HUES64 (cell line): ENCODE measurements around the gene ATF3.
A peak's percentile ranks its signal among the peaks of the same experiment; 100 is the strongest.

Experiments used
- H3K27ac ChIP-seq: 2 replicates; pipeline ENCODE4 v1.7.0; 2013; ENCODE audit warnings: low read depth, low read length, inconsistent platforms
- H3K27me3 ChIP-seq: 2 replicates; pipeline ENCODE4 v1.6.1; 2013; ENCODE audit warnings: mild to moderate bottlenecking, low read length; ENCODE audit not compliant: insufficient read depth
- H3K36me3 ChIP-seq: 2 replicates; pipeline ENCODE4 v1.6.1; 2013; ENCODE audit warnings: mild to moderate bottlenecking, low read length; ENCODE audit not compliant: insufficient read depth
- H3K4me1 ChIP-seq: 2 replicates; pipeline ENCODE4 v1.6.1; 2013; ENCODE audit warnings: mild to moderate bottlenecking, low read length, moderate library complexity; ENCODE audit not compliant: insufficient read depth
- H3K4me3 ChIP-seq: 2 replicates; pipeline ENCODE4 v1.5.1; 2013; ENCODE audit warnings: mild to moderate bottlenecking, low read length, moderate library complexity
- H3K9ac ChIP-seq: 2 replicates; pipeline ENCODE4 v1.6.1; 2013; ENCODE audit warnings: mild to moderate bottlenecking, low read depth, low read length
- H3K9me3 ChIP-seq: 2 replicates; pipeline ENCODE4 v1.6.1; 2013; ENCODE audit warnings: low read depth, low read length; ENCODE audit not compliant: insufficient read depth
- WGBS: fragments of 150-250, 120-280 bp; methylation state at CpG from one replicate; pipeline ENCODE4 v1.1.7; 2013; ENCODE audit warnings: missing lambda C conversion rate; 5-methylcytosine and 5-hydroxymethylcytosine counted together

The ATF3 gene

DNA sequence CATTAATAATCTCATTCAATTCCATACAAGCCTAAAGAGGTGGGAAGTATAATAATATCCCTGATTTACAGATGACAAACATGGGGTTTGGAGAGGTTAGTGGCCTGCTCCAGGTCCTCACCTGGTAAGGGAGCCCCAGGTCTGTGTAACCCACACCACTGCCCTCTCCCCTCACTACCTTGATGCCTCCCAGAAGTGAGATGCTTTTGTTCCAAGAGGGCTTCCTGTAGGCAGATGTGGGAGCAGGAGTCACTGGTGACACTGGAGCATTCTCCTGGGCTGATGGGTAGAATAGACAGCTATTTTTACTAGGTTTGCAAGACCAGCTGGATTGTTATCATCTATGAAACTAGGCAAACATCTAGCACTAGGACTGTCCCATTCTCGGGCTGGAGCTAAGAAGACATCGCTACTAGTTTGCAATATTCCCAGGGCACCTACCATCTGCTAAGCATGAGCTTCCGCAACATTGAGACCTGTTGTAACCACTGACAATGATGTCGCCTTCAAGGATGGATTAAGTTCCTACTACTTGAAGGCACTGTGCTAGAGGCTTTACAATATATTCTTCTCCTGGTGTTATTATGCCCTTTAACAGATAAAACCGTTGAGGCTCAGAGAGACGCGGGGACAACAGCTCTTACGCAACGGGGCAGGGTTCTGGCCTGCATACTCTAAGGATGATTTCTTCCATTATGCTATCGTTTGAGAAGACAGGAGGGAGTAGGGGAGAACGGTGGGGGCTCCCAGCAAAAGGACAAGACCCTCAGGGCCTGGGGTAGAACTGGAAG is 56.0 kb downstream of the ATF3 start:
- Histone ChIP-seq H3K4me3 (no peak overlapping the region), H3K9ac (no peak overlapping the region), H3K27ac (no peak overlapping the region), H3K36me3 (no peaks in the 10 kb centered on the region), H3K4me1 (peaks cover 6% of the 10 kb centered on the region; the same call in 1 of the 2 replicates), H3K27me3 (peaks cover 12% of the 10 kb centered on the region), H3K9me3 (no peaks in the 10 kb centered on the region)
- WGBS = 83% methylated on average over 11 of the region's 11 CpGs

DNA sequence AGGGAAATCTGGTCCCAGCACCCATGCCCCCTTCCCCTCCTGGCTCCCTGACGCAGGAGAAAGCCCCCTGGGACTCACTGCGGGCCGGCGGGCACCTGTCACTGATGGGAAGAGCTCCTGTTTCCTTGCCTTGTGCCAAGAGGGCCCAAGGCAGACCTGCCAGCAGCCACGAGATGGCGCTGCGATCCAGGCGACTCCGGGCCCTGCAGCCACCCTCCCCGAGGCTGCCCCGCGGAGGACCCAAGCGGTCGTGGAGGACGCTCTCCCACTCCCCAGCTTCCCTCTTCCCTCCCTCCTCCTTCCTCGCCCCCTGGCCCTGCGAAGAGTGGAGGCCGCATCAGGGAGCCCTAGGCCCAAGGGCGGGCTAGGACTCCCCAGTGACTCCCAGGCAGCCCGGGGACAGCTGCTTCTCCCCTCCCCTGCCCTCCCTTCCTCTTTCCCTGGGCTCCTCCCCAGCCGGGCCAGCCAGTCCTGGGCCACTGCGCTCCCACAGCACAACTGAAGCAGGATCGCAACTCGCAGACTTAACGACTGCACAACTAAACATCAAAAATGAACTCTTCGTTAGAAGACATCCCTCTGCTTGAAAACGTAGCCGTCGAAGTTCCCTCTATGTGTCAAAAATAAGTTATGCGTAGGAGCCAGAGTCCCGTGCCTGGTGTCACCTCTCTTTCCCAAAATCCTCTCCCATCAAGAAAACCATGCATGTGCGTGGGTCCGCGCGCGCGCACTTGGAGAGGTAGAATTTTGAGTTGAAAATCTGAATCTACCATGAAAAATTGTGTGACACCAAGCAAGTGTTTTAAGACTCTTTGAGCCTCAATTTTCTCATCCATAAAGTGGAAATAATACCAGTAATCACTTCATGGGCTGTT is 56.9 kb downstream of the ATF3 start:
- no peak overlapping the region for H3K27ac ChIP-seq
- H3K4me3 ChIP-seq = peak overlapping the region; percentile 67
- peak overlapping the region; percentile 67 for H3K9ac ChIP-seq
- H3K36me3 ChIP-seq = no peaks in the 10 kb centered on the region
- no peaks in the 10 kb centered on the region for H3K9me3 ChIP-seq
- H3K4me1 ChIP-seq = peaks cover 6% of the 10 kb centered on the region; the same call in 1 of the 2 replicates
- H3K27me3 ChIP-seq = peaks cover 12% of the 10 kb centered on the region
- 10% methylated on average over 37 of the region's 37 CpGs for WGBS

DNA sequence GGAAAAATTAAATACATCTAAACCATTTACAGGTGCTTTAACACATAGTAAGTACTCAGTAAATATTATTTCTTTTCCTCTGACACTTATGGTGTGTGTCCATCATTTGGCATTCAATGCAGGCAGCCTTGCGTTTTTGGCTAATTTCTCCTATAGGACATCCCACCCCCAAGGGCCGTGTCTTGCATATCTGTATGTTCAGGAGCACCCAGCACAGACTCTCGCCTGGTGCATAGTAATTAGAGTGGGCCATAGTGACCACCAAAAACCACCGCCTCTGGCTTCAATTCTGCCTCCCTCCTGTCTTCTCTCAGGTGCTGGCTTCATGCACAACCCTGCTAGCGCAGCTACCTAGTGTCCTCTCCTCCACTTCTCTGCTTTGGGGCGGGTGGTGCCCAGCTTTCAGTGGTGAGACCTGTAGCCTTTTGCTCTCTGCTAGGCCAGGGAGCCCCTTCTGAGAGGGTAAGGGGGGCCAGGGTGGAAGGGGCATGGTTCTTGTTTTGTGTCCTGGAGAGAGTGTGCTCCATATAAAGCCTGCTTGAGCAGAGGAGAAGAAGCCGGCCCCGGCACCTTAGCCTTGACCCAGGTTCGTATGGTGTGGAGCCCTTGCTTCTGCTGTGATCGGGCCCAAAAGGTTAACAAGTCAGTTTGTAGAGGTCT is 57.7 kb downstream of the ATF3 start:
- H3K9ac ChIP-seq = no peak overlapping the region
- peaks cover 12% of the 10 kb centered on the region for H3K27me3 ChIP-seq
- peaks cover 6% of the 10 kb centered on the region for H3K4me1 ChIP-seq
- no peak overlapping the region for H3K27ac ChIP-seq
- no peaks in the 10 kb centered on the region for H3K9me3 ChIP-seq
- H3K36me3 ChIP-seq = no peaks in the 10 kb centered on the region
- no peak overlapping the region for H3K4me3 ChIP-seq
- WGBS = 80% methylated on average over 10 of the region's 10 CpGs

DNA sequence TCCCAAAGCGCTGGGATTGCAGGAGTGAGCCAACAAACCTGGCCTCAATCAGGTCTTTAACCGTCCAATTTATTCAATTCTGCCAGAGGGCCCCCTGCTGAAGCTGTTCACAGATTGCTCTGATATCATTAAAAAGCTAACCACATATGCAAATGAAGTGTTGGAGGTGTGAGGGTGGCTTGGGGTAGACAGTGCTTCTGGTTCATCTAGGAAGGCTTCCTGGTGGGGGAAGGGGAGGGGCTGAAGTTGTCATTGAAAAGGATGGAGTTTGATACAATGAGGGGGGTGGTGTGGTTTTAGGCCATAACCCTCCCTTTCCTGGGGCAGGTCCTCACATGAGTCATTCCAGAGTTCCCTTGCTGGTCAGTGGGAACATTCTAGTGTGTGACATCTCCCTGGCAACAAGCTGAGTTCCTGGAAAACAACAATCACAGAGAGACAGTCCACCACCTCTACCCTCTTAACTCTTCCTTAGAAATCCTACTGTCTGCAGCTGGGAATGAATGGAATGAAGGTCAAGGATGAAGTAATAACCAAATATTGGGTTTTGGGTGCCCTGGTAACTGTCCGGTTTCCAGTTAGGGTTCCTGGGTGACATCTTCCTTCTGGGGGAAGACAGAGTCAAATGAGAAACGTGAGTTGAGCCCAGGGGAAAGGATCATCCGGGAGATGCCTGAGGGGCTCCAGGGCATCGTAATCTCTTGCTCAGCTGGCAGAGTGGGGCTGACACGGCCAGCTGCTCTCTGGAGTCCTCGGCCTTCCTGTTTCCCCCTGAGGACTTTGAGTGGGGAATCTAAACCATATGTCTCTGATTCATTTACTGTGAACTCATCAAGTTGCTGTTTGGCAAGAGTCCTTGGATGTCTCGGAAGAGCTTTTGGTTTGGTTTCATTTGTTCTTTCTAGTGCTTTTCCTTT is 58.9 kb downstream of the ATF3 start:
- Histone ChIP-seq H3K27me3 (peaks cover 12% of the 10 kb centered on the region), H3K36me3 (no peaks in the 10 kb centered on the region), H3K9ac (no peak overlapping the region), H3K4me3 (no peak overlapping the region), H3K9me3 (no peaks in the 10 kb centered on the region), H3K27ac (no peak overlapping the region), H3K4me1 (peaks cover 14% of the 10 kb centered on the region)
- WGBS = 75% methylated on average over 9 of the region's 9 CpGs

DNA sequence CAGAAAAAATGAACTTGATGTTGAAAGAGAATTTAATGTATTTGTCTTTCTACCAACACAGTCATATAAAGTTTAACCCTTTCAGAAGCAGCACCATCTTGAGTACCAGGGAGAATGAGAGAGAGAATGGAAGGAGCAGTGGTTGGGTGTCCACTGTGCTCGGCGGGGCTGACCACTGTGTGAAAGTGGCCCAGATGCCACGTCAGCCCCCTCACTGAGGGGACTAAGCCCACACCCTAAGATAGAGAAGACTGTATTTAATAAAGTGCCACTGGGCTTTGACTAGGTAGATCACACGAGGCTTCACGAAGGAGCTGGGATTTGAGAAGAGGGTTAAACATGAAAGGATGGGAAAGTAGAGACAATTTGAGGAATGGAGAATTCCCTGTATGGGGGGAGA is 59.9 kb downstream of the ATF3 start:
- no peaks in the 10 kb centered on the region for H3K36me3 ChIP-seq
- 89% methylated on average over 5 of the region's 5 CpGs for WGBS
- no peak overlapping the region for H3K4me3 ChIP-seq
- H3K9ac ChIP-seq = no peak overlapping the region
- no peaks in the 10 kb centered on the region for H3K9me3 ChIP-seq
- H3K27me3 ChIP-seq = peaks cover 12% of the 10 kb centered on the region
- no peak overlapping the region for H3K27ac ChIP-seq
- H3K4me1 ChIP-seq = peaks cover 14% of the 10 kb centered on the region

DNA sequence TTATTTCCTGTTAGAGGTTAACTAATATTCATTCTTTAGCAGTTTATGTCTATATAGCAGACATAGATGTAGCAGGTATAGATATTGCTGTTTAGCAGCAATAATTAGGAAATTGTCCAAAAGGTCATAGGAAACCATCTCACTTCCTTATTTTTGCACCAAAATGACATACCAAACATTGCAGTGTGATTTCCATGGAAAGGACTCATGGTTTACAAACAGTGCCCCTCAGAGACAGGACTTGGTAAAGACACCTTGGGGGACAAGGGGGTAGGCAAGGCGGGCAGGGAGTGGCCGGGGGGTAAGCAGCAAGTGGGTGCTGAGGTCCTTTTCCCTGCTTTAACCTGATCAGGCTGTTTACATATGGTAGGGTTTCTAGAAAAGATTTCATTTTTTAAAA is 60.5 kb downstream of the ATF3 start:
- Histone ChIP-seq H3K4me1 (peaks cover 14% of the 10 kb centered on the region), H3K27me3 (peaks cover 12% of the 10 kb centered on the region), H3K9ac (no peak overlapping the region), H3K27ac (no peak overlapping the region), H3K4me3 (no peak overlapping the region), H3K36me3 (no peaks in the 10 kb centered on the region), H3K9me3 (no peaks in the 10 kb centered on the region)
- WGBS = 64% methylated on average over 2 of the region's 2 CpGs

DNA sequence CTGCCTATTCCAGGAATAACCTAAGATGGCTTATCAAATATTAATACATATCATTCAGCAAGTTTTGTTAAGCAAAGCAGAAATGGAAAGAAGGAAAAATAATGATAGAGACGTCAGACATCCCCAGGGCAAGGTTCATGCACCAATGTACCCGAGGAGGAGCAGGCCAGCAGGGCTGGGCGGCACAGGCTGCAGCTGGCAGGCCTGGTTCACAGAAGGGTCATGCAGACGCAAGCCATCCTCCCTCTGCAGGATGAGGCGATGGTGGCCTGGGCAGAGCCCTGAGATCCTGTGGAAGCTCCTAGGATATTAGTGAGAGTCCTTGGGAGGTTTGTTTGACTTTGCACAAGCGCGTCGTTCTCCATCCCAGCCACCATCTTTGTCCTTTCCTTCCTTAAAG is 61.0 kb downstream of the ATF3 start:
- Histone ChIP-seq H3K9me3 (no peaks in the 10 kb centered on the region), H3K36me3 (no peaks in the 10 kb centered on the region), H3K9ac (no peak overlapping the region), H3K4me3 (no peak overlapping the region), H3K4me1 (peaks cover 14% of the 10 kb centered on the region), H3K27ac (no peak overlapping the region), H3K27me3 (peaks cover 12% of the 10 kb centered on the region)
- WGBS = 95% methylated on average over 8 of the region's 8 CpGs

DNA sequence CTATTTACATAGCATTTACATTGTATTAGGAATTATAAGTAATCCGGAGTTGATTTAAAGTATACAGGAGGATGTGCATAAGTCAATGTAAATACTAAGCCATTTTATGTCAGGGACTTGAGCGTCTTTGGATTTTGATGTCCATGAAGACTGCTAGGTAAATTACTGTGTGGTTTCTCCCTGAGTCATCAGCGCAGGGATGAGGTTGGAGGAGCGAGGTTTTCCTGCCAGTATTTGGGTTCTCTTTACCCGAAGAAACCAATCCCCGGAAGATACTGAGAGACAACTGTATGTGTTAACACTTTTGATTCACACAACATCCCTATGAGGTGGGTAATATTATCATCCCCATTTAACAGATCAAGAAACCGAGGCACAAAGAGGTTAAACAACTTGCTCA is 61.7 kb downstream of the ATF3 start:
- 96% methylated on average over 7 of the region's 7 CpGs for WGBS
- Histone ChIP-seq H3K27ac (no peak overlapping the region), H3K9me3 (no peaks in the 10 kb centered on the region), H3K4me1 (peaks cover 14% of the 10 kb centered on the region), H3K9ac (no peak overlapping the region), H3K36me3 (no peaks in the 10 kb centered on the region), H3K27me3 (peaks cover 12% of the 10 kb centered on the region), H3K4me3 (no peak overlapping the region)
